ENCODE measurements around the gene TRAF3IP3. TPM values are rescaled to one million over a fixed set of nuclear protein-coding genes. Genes with fewer than 3 reads are reported as not detected.

Gene TRAF3IP3
- total and polyA plus RNA-seq, 2 of the 13 experiments (the other 11 are each of a cell fraction or from before 2014, with no cell fraction given): not detected

DNA sequence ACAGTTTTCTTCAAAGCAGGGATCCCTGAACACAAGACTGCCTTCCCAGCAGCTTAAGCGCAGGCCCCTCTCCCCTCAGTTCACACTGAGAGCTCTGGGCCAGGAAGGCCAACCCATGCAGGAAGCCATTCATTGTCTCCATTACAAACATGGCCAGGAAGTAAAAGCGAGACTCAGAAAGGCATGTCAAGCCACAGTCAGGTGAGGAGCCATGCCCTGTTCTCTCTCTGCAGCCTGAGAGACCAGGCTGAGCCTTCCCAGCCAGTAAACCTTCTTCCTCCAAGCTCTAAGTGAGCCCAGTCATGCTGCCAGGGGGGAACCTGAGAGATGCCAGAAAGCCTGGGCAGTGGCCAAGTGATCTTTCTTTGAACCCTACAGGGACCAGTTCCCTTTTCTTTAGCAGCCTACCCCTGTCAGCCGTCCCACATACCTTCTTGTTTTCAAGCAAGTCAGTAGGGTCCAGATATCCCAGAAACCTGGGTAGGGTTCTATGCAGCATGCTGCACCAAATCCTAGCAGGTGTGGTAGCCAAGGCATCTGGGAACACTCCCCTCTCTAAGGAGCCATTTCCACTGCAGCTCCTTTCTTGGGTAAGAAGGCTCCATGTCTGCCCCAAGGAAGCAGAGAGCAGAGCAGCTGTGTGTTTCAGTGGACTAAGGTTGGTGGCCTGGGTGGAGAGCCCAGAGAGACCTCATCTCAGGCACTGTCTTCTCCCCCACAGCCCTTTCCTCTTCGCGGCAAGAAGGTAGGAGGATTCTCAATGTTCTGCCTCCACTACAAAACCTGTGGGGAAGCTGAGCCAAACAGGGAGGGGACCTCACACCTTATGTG is 977 bp downstream of the TRAF3IP3 start (continued):
- no peak for TF ChIP-seq NFYB (CRISPR knock-in tag; IDR thresholded peaks at IDR 0.05)
- no peak for TF ChIP-seq MATR3 (CRISPR knock-in tag; IDR thresholded peaks at IDR 0.05)
- no peak for TF ChIP-seq ZBTB7B (CRISPR knock-in tag; IDR thresholded peaks at IDR 0.05)
- no peak for TF ChIP-seq KLF16 (CRISPR knock-in tag; IDR thresholded peaks at IDR 0.05)
- TF ChIP-seq ZNF263 (CRISPR knock-in tag; IDR thresholded peaks at IDR 0.05): no peak
- TF ChIP-seq MBNL3 (CRISPR knock-in tag; conservative IDR thresholded peaks at IDR 0.05): no peak
- no peak for TF ChIP-seq ZNF44 (CRISPR knock-in tag; IDR thresholded peaks at IDR 0.05)
- no peak for TF ChIP-seq ZNF746 (CRISPR knock-in tag; IDR thresholded peaks at IDR 0.05)

DNA sequence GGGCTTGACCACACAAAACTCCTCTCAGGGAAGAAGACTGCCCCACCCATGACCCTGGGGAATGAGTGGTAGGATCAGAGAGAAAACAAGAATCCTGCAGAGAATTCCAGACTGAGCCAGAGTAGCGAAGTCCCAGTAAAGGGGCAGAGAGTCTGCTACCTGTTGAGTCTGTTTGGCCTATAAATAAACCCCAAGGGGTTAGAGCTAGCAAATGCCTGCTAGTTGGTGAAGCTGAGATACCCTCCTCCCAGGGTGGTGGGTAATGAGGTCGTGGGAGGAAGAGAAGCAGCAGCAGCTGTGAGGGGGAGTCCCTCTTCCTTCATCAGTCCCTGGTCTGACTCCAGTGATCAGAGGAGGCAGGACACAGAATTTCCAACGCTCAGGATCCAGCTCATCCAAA is 2.5 kb downstream of the TRAF3IP3 start:
- Histone ChIP-seq H3K4me1 (ENCODE audit: insufficient read depth, low read length) (no peaks in the 10 kb centered on the region), H3K36me3 (replicated peaks in 1 of 2; ENCODE audit: control insufficient read depth in 1 of 2, insufficient read depth in 2 of 2, low read length in 2 of 2) (no peaks in the 10 kb centered on the region), H3K27ac (ENCODE audit: extremely low read length, insufficient read depth, low read length) (no peak overlapping the region), H4K20me1 (ENCODE audit: insufficient read depth, low read length) (no peaks in the 10 kb centered on the region), H3K4me3 (replicated peaks in 1 of 3; ENCODE audit: insufficient read depth in 1 of 3, low read depth in 2 of 3, low read length in 3 of 3) (no peak overlapping the region), H3K79me2 (ENCODE audit: insufficient read depth, low read length) (no peaks in the 10 kb centered on the region), H3K4me2 (ENCODE audit: low read depth, low read length) (no peak overlapping the region), H3K9me3 (ENCODE audit: low read length) (no peaks in the 10 kb centered on the region), H2AFZ (ENCODE audit: low read length) (no peak overlapping the region), H3K9ac (ENCODE audit: insufficient read depth, low read depth, low read length) (no peak overlapping the region), H3K27me3 (ENCODE audit: control insufficient read depth in 1 of 2, insufficient read depth in 2 of 2, low read length in 2 of 2) (no peaks in the 10 kb centered on the region; a peak in 1 of 5 replicates)
- WGBS (ENCODE audit: low lambda C conversion rate): 4% methylated on average over 3 of the region's 3 CpGs
- in situ Hi-C loops (cut with HindIII; ENCODE audit: extremely low pct_ligation_motif_present, low pct_unique_long_range_greater_than_20kb): no loop called here
- ChIA-PET CTCF (ENCODE audit: low intra/inter-chr PET ratio, low total read pairs) (no interaction called here), POLR2A (no interaction called here)
- intact Hi-C loops (cut with micrococcal nuclease; ENCODE audit: unreplicated experiment): no loop called here
- FAIRE-seq (no peak), DNase-seq (ENCODE audit: low spot score) (no peak), ATAC-seq (no peak)
- no TSS peak for BruUV-seq (replicated peaks)
- TF ChIP-seq ZNF34 (CRISPR knock-in tag; IDR thresholded peaks at IDR 0.05; ENCODE audit: borderline replicate concordance) (no peak), KLF16 (CRISPR knock-in tag; IDR thresholded peaks at IDR 0.05) (no peak), MZF1 (CRISPR knock-in tag; IDR thresholded peaks at IDR 0.05; ENCODE audit: borderline replicate concordance) (no peak), STAG1 (CRISPR knock-in tag; IDR thresholded peaks at IDR 0.05) (no peak)
- TF ChIP-seq, protein P1, sequence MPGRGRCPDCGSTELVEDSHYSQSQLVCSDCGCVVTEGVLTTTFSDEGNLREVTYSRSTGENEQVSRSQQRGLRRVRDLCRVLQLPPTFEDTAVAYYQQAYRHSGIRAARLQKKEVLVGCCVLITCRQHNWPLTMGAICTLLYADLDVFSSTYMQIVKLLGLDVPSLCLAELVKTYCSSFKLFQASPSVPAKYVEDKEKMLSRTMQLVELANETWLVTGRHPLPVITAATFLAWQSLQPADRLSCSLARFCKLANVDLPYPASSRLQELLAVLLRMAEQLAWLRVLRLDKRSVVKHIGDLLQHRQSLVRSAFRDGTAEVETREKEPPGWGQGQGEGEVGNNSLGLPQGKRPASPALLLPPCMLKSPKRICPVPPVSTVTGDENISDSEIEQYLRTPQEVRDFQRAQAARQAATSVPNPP (CRISPR knock-in tag; IDR thresholded peaks at IDR 0.05): no peak
- TF ChIP-seq, protein P2, sequence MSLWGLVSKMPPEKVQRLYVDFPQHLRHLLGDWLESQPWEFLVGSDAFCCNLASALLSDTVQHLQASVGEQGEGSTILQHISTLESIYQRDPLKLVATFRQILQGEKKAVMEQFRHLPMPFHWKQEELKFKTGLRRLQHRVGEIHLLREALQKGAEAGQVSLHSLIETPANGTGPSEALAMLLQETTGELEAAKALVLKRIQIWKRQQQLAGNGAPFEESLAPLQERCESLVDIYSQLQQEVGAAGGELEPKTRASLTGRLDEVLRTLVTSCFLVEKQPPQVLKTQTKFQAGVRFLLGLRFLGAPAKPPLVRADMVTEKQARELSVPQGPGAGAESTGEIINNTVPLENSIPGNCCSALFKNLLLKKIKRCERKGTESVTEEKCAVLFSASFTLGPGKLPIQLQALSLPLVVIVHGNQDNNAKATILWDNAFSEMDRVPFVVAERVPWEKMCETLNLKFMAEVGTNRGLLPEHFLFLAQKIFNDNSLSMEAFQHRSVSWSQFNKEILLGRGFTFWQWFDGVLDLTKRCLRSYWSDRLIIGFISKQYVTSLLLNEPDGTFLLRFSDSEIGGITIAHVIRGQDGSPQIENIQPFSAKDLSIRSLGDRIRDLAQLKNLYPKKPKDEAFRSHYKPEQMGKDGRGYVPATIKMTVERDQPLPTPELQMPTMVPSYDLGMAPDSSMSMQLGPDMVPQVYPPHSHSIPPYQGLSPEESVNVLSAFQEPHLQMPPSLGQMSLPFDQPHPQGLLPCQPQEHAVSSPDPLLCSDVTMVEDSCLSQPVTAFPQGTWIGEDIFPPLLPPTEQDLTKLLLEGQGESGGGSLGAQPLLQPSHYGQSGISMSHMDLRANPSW (CRISPR knock-in tag; IDR thresholded peaks at IDR 0.05; ENCODE audit: borderline replicate concordance): no peak
- TF ChIP-seq, protein P3, sequence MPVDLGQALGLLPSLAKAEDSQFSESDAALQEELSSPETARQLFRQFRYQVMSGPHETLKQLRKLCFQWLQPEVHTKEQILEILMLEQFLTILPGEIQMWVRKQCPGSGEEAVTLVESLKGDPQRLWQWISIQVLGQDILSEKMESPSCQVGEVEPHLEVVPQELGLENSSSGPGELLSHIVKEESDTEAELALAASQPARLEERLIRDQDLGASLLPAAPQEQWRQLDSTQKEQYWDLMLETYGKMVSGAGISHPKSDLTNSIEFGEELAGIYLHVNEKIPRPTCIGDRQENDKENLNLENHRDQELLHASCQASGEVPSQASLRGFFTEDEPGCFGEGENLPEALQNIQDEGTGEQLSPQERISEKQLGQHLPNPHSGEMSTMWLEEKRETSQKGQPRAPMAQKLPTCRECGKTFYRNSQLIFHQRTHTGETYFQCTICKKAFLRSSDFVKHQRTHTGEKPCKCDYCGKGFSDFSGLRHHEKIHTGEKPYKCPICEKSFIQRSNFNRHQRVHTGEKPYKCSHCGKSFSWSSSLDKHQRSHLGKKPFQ (CRISPR knock-in tag; IDR thresholded peaks at IDR 0.05; ENCODE audit: insufficient replicate concordance): no peak
- TF ChIP-seq, protein P4, sequence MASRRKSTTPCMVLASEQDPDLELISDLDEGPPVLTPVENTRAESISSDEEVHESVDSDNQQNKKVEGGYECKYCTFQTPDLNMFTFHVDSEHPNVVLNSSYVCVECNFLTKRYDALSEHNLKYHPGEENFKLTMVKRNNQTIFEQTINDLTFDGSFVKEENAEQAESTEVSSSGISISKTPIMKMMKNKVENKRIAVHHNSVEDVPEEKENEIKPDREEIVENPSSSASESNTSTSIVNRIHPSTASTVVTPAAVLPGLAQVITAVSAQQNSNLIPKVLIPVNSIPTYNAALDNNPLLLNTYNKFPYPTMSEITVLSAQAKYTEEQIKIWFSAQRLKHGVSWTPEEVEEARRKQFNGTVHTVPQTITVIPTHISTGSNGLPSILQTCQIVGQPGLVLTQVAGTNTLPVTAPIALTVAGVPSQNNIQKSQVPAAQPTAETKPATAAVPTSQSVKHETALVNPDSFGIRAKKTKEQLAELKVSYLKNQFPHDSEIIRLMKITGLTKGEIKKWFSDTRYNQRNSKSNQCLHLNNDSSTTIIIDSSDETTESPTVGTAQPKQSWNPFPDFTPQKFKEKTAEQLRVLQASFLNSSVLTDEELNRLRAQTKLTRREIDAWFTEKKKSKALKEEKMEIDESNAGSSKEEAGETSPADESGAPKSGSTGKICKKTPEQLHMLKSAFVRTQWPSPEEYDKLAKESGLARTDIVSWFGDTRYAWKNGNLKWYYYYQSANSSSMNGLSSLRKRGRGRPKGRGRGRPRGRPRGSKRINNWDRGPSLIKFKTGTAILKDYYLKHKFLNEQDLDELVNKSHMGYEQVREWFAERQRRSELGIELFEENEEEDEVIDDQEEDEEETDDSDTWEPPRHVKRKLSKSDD (CRISPR knock-in tag; IDR thresholded peaks at IDR 0.05; ENCODE audit: low read depth): no peak

Measured in HepG2 (cell line).